H1 (cell line): ENCODE data around the gene ZDHHC16.
A peak's percentile ranks its signal among the peaks of the same experiment; 100 is the strongest.

Experiments used
- BACH1 ChIP-seq: IDR thresholded peaks from 2 replicates; pipeline ENCODE4 v1.6.1; 2012; ENCODE audit warnings: low read length, improper control_type of control experiment
- CHD2 ChIP-seq: IDR thresholded peaks from 2 replicates; pipeline ENCODE4 v1.6.1; 2012; ENCODE audit warnings: low read length, improper control_type of control experiment
- E2F6 ChIP-seq: IDR thresholded peaks from 2 replicates; pipeline ENCODE4 v1.6.1; 2012; ENCODE audit warnings: inconsistent platforms
- EZH2 ChIP-seq: fragments of 200-600 bp; sonication (generic); IDR thresholded peaks from 2 replicates; pipeline ENCODE4 v1.7.1; 2012; ENCODE audit warnings: low read depth, mild to moderate bottlenecking, moderate library complexity, low read length, inconsistent platforms; ENCODE audit not compliant: severe bottlenecking
- GTF2F1 ChIP-seq: IDR thresholded peaks from 2 replicates; pipeline ENCODE4 v1.6.1; 2012; ENCODE audit warnings: low read depth, low read length, improper control_type of control experiment, borderline replicate concordance
- JUND ChIP-seq: IDR thresholded peaks from 2 replicates; pipeline ENCODE4 v1.6.1; 2011; ENCODE audit warnings: mild to moderate bottlenecking, improper control_type of control experiment, low read length
- NANOG ChIP-seq: IDR thresholded peaks from 2 replicates; pipeline ENCODE4 v1.6.1; 2011; ENCODE audit warnings: low read length, low read depth, mild to moderate bottlenecking, inconsistent platforms; ENCODE audit not compliant: insufficient read depth, poor library complexity, severe bottlenecking
- POLR2A ChIP-seq, 2 experiments: IDR thresholded peaks; 1 replicate in 1 of 2; 2 replicates in 1 of 2; pipeline ENCODE4 v1.6.1; 2011; ENCODE audit warnings: low read depth in 2 of 2, low read length in 2 of 2, mild to moderate bottlenecking in 2 of 2; ENCODE audit errors: control extremely low read depth in 1 of 2
- SUZ12 ChIP-seq: fragments of 200-600 bp; sonication (generic); IDR thresholded peaks from 2 replicates; pipeline ENCODE4 v1.6.1; 2012; ENCODE audit warnings: mild to moderate bottlenecking, inconsistent platforms, low read length, moderate library complexity, mixed read lengths
- USF2 ChIP-seq: IDR thresholded peaks from 2 replicates; pipeline ENCODE4 v1.6.1; 2011; ENCODE audit warnings: low read length, improper control_type of control experiment
- YY1 ChIP-seq: IDR thresholded peaks from 2 replicates; pipeline ENCODE4 v1.6.1; 2011; ENCODE audit warnings: low read depth, mild to moderate bottlenecking, low read length
- TF ChIP-seq, protein P1 (sequence below), 3 experiments: IDR thresholded peaks; 1 replicate in 2 of 3; 2 replicates in 1 of 3; pipeline versions ENCODE4 v1.5.1 to v1.6.1; 2011; ENCODE audit warnings: low read length in 3 of 3, mild to moderate bottlenecking in 3 of 3, inconsistent platforms in 2 of 3, low read depth in 1 of 3, moderate library complexity in 1 of 3; ENCODE audit not compliant: insufficient read depth in 1 of 3; ENCODE audit errors: control extremely low read depth in 1 of 3
- TF ChIP-seq, protein P2 (sequence below): IDR thresholded peaks from 2 replicates; pipeline ENCODE4 v1.6.1; 2012; ENCODE audit warnings: inconsistent platforms

- TF ChIP-seq USF2: peak; percentile 91
- TF ChIP-seq, protein P1, sequence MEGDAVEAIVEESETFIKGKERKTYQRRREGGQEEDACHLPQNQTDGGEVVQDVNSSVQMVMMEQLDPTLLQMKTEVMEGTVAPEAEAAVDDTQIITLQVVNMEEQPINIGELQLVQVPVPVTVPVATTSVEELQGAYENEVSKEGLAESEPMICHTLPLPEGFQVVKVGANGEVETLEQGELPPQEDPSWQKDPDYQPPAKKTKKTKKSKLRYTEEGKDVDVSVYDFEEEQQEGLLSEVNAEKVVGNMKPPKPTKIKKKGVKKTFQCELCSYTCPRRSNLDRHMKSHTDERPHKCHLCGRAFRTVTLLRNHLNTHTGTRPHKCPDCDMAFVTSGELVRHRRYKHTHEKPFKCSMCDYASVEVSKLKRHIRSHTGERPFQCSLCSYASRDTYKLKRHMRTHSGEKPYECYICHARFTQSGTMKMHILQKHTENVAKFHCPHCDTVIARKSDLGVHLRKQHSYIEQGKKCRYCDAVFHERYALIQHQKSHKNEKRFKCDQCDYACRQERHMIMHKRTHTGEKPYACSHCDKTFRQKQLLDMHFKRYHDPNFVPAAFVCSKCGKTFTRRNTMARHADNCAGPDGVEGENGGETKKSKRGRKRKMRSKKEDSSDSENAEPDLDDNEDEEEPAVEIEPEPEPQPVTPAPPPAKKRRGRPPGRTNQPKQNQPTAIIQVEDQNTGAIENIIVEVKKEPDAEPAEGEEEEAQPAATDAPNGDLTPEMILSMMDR (IDR thresholded peaks at IDR 0.05; ENCODE audit: control extremely low read depth in 1 of 3, insufficient read depth in 1 of 3, low read depth in 1 of 3, low read length in 3 of 3): no peak
- TF ChIP-seq BACH1: no peak
- no peak; the same call in 1 of the 2 replicates for TF ChIP-seq CHD2
- no peak for TF ChIP-seq NANOG
- no peak for TF ChIP-seq GTF2F1
- peak; percentile 89 for TF ChIP-seq YY1
- TF ChIP-seq, protein P2, sequence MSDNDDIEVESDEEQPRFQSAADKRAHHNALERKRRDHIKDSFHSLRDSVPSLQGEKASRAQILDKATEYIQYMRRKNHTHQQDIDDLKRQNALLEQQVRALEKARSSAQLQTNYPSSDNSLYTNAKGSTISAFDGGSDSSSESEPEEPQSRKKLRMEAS: peak; percentile 32; the same call in 1 of the 2 replicates
- TF ChIP-seq SUZ12: no peak
- TF ChIP-seq E2F6: peak; percentile 68; the same call in 1 of the 2 replicates
- no peak for TF ChIP-seq EZH2
- peak; percentile 55 to 79 for TF ChIP-seq POLR2A (IDR thresholded peaks at IDR 0.05; ENCODE audit: control extremely low read depth in 1 of 2, low read depth in 2 of 2, low read length in 2 of 2)
- TF ChIP-seq JUND: no peak
Measured at GRCh38 chr10:97498076-97498840, 52.3 kb downstream of the ZDHHC16 start, which contains the start of gene MMS19.
